DOHH2 (cell line): ENCODE measurements around the gene XRCC6.

Experiments used
- H3F3A ChIP-seq: fragments of 200-600 bp; sonication (generic), shearing (Covaris generic); 2 replicates; pipeline ENCODE4 v1.6.0; 2016; ENCODE audit warnings: antibody characterized with exemption, mild to moderate bottlenecking; ENCODE audit not compliant: control insufficient read depth, insufficient read depth
- H3K27ac ChIP-seq: fragments of 200-600 bp; sonication (generic); 2 replicates; pipeline ENCODE4 v1.5.1; 2014; ENCODE audit warnings: low read depth, mild to moderate bottlenecking, low read length, moderate library complexity
- H3K27me3 ChIP-seq: fragments of 200-600 bp; sonication (generic); 2 replicates; pipeline ENCODE4 v1.6.1; 2014; ENCODE audit warnings: mild to moderate bottlenecking, low read length, mixed read lengths; ENCODE audit not compliant: control insufficient read depth
- H3K36me3 ChIP-seq: fragments of 200-600 bp; sonication (generic); 2 replicates; pipeline ENCODE4 v1.6.1; 2014; ENCODE audit warnings: mild to moderate bottlenecking, low read length, moderate library complexity, mixed read lengths; ENCODE audit not compliant: control insufficient read depth
- H3K4me1 ChIP-seq: fragments of 200-600 bp; sonication (generic); 2 replicates; pipeline ENCODE4 v1.6.1; 2014; ENCODE audit warnings: mild to moderate bottlenecking, low read length, mixed read lengths; ENCODE audit not compliant: control insufficient read depth
- H3K4me2 ChIP-seq: fragments of 200-600 bp; sonication (generic); 2 replicates; pipeline ENCODE4 v1.6.0; 2014; ENCODE audit warnings: mild to moderate bottlenecking, low read length, moderate library complexity
- H3K4me3 ChIP-seq: fragments of 200-600 bp; sonication (generic); 2 replicates; pipeline ENCODE4 v1.5.1; 2014; ENCODE audit warnings: mild to moderate bottlenecking, low read length, mixed read lengths
- H3K79me2 ChIP-seq: fragments of 200-600 bp; sonication (generic); 2 replicates; pipeline ENCODE4 v1.6.1; 2014; ENCODE audit warnings: mild to moderate bottlenecking, low read length, mixed read lengths; ENCODE audit not compliant: control insufficient read depth
- H3K9me2 ChIP-seq: fragments of 200-600 bp; sonication (generic); replicated peaks from 2 replicates; pipeline ENCODE4 v1.6.1; 2014; ENCODE audit warnings: mild to moderate bottlenecking, low read length, mixed read lengths; ENCODE audit not compliant: control insufficient read depth
- H3K9me3 ChIP-seq: fragments of 200-600 bp; sonication (generic); 2 replicates; pipeline ENCODE4 v1.6.1; 2014; ENCODE audit warnings: antibody characterized with exemption, low read length, mixed read lengths; ENCODE audit not compliant: control insufficient read depth, insufficient read depth
- H4K20me1 ChIP-seq: fragments of 200-600 bp; sonication (generic); 2 replicates; pipeline ENCODE4 v1.6.0; 2014; ENCODE audit warnings: low read depth, mild to moderate bottlenecking, antibody characterized with exemption, low read length, moderate library complexity; ENCODE audit not compliant: control insufficient read depth, insufficient read depth
- EZH2phosphoT487 ChIP-seq: fragments of 200-600 bp; sonication (generic); IDR thresholded peaks from 2 replicates; pipeline ENCODE4 v1.6.1; 2017; ENCODE audit warnings: borderline replicate concordance, mild to moderate bottlenecking, antibody characterized with exemption, low read length, moderate library complexity, mixed read lengths
- TF ChIP-seq, protein P1 (sequence below): fragments of 200-600 bp; sonication (generic); IDR thresholded peaks from one replicate; pipeline ENCODE4 v1.5.1; 2014; ENCODE audit warnings: antibody characterized with exemption, mild to moderate bottlenecking, low read depth, low read length; ENCODE audit not compliant: poor library complexity, severe bottlenecking

Gene XRCC6

DNA sequence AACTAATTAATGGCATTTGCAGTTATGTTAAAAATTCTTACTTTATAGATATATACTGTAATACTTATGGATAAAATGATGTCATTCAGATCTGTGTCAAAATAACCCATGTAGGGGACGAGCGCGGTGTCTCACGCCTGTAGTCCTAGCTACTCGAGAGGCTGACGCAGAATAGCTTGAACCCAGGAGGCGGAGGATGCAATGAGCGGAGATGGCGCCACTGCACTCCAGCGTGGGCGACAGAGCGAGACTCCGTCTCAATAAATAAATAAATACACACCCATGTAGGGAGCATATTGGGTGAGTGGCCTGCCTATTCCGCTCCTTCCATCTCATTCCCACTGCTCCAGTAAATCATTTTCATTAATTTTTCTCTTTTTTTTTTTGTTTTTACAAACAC lies 60.5 kb downstream of the XRCC6 start:
- H3K27me3 ChIP-seq, result no peaks in the 10 kb centered on the region
- peak overlapping the region; percentile 68 for H3K27ac ChIP-seq
- H3K9me3 ChIP-seq, result no peaks in the 10 kb centered on the region
- TF ChIP-seq, protein P1, sequence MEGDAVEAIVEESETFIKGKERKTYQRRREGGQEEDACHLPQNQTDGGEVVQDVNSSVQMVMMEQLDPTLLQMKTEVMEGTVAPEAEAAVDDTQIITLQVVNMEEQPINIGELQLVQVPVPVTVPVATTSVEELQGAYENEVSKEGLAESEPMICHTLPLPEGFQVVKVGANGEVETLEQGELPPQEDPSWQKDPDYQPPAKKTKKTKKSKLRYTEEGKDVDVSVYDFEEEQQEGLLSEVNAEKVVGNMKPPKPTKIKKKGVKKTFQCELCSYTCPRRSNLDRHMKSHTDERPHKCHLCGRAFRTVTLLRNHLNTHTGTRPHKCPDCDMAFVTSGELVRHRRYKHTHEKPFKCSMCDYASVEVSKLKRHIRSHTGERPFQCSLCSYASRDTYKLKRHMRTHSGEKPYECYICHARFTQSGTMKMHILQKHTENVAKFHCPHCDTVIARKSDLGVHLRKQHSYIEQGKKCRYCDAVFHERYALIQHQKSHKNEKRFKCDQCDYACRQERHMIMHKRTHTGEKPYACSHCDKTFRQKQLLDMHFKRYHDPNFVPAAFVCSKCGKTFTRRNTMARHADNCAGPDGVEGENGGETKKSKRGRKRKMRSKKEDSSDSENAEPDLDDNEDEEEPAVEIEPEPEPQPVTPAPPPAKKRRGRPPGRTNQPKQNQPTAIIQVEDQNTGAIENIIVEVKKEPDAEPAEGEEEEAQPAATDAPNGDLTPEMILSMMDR, result peak; percentile 21
- no peak for TF ChIP-seq EZH2phosphoT487
- H3K9me2 ChIP-seq, result no peaks in the 10 kb centered on the region
- peaks cover 20% of the 10 kb centered on the region for H4K20me1 ChIP-seq
- H3K4me3 ChIP-seq, result peak overlapping the region; percentile 100
- H3K36me3 ChIP-seq, result peaks cover 59% of the 10 kb centered on the region
- peaks cover 21% of the 10 kb centered on the region for H3F3A ChIP-seq
- H3K4me1 ChIP-seq, result peaks cover 39% of the 10 kb centered on the region
- peak overlapping the region; percentile 80 for H3K4me2 ChIP-seq
- peaks cover 100% of the 10 kb centered on the region for H3K79me2 ChIP-seq

DNA sequence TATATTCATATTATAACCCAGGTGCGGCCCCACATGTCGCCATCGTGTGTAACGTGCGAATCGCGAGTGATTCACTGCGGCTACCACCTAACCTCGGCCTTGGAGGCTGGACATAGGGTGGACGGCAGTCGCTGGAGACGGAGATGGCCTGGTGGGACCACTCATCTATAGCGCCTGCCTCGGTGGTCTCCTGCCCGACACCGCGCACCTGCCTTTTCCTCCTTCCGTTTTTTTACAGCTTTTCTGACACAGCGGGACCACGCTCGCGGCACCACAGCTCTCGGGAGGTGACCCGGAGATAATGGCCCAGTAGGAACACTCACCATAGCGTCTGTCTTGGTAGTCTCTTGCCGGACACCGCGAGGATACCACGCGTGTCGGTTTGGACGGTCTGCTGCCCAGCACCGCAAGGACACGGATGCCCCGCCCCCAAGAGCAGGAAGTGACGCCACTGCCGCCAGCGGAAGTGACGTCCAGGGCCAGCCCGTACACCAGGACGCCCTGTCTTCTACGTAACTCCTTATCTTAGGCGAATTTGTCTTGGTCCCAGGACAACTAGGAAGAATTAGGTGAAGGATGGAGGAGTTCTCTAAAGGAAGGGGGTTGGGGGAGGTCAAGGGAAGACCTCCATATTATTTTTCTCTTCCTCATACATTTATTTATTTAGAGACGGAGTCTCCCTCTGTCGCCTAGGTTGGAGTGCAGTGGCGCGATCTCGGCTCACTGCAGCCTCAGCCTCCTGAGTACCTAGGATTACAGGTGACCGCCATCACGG lies 61.1 kb downstream of the XRCC6 start:
- Histone ChIP-seq H3K27ac (peak overlapping the region; percentile 68), H3K9me3 (no peaks in the 10 kb centered on the region), H4K20me1 (peaks cover 20% of the 10 kb centered on the region), H3K36me3 (peaks cover 54% of the 10 kb centered on the region), H3K27me3 (no peaks in the 10 kb centered on the region), H3K9me2 (no peaks in the 10 kb centered on the region), H3F3A (peaks cover 21% of the 10 kb centered on the region), H3K4me3 (peak overlapping the region; percentile 100), H3K4me1 (peaks cover 44% of the 10 kb centered on the region), H3K4me2 (peak overlapping the region; percentile 80), H3K79me2 (peaks cover 100% of the 10 kb centered on the region)
- no peak for TF ChIP-seq EZH2phosphoT487
- TF ChIP-seq, protein P1, result no peak

DNA sequence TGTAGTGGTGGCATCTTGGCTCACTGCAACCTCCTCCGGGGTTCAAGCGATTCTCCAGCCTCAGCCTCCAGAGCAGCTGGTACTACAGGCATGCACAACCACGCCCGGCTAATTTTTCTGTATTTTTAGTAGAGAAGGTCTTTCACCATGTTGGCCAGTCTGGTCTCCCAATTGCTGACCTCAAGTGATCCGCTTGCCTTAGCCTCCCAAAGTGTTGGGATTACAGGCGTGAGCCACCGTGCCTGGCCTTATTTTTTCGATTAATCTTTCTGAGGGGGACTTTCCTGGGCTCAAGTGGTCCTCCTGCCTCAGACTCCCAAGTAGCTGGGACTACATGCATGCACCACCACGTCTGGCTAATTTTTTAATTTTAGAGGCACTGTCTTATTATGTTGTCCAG lies 62.0 kb downstream of the XRCC6 start:
- H3K4me3 ChIP-seq, result peak overlapping the region; percentile 100
- no peak for TF ChIP-seq EZH2phosphoT487
- TF ChIP-seq, protein P1, result no peak
- peaks cover 45% of the 10 kb centered on the region for H3K4me1 ChIP-seq
- peaks cover 21% of the 10 kb centered on the region for H3F3A ChIP-seq
- H3K27me3 ChIP-seq, result no peaks in the 10 kb centered on the region
- H3K9me3 ChIP-seq, result no peaks in the 10 kb centered on the region
- H3K79me2 ChIP-seq, result peaks cover 100% of the 10 kb centered on the region
- H3K36me3 ChIP-seq, result peaks cover 53% of the 10 kb centered on the region
- peak overlapping the region; percentile 68 for H3K27ac ChIP-seq
- no peaks in the 10 kb centered on the region for H3K9me2 ChIP-seq
- H4K20me1 ChIP-seq, result peaks cover 22% of the 10 kb centered on the region
- peak overlapping the region; percentile 80 for H3K4me2 ChIP-seq
